Glomerular visceral epithelial cell (primary cell): ENCODE measurements around the gene MICALL1.
"Not testable (repeated sequence)": the region's sequence is repeated elsewhere in the genome, so short reads cannot be mapped to it uniquely, and the experiment has no call there.

ENCODE experiments used
- DNase-seq: peaks from one replicate; pipeline ENCODE4 v3.0.0-alpha.2; 2016; ENCODE audit errors: extremely low spot score

The MICALL1 gene

DNA sequence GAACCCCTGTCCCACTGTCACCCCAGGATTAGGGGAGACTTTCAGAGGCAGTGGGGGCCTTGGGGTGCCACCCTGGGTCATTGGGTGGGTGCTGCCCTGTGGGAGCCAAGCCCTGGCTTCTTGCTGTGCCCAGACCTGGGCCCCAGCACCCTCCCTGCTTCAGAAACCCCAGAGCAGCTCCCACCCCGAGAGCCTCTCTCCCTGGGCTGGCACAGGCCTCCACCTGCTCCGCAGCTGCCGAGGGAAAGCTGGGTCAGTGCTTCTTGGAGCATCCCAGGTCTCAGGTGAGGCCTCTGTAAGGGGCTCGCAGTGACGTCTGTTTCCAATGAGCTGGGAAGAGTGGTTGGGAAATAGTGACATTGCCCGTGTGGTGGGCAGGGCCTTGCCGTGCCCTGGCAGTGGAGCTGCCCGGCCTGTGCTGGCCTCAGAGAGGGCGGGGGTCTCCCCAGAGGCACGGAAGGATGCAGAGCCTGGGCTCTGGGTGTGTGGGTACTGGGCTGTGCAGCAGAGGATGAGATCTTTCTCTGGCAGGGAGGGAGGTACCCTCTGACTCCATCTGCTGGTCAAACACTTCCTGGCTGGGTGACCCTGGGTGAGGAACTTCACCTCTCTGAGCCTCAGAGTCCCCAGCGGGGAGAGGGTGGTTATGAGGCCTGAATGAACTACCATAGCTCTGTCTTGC lies 24.3 kb downstream of the MICALL1 start:
- no peak for DNase-seq

GRCh38 chr22:37930952-37931440 lies 24.9 kb downstream of the MICALL1 start:
- DNase-seq = peak; percentile 11

DNA sequence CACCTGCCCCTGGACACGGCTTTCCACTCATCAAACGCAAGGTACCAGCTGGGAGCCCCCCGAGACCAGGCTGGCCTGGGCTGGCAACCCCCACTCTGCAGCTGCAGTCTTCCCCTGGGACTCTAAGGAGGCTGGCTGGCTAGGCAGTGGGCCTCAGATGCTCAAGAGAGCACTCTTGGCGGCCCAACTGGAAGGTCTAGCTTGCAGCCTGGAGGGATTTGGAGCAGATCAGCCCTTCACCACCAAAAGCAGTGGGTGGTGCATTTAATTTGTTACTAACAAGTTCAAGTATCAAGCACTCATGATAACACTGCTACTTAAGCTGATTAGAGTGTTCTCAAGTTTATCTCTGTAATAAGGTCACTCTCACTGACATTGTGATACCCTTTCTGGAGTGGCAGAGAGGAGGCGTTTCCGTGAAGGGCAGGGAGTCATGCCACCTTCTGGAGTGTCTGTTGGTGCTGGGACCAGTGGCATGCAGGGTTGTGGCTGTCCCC lies 25.8 kb downstream of the MICALL1 start:
- DNase-seq = no peak

DNA sequence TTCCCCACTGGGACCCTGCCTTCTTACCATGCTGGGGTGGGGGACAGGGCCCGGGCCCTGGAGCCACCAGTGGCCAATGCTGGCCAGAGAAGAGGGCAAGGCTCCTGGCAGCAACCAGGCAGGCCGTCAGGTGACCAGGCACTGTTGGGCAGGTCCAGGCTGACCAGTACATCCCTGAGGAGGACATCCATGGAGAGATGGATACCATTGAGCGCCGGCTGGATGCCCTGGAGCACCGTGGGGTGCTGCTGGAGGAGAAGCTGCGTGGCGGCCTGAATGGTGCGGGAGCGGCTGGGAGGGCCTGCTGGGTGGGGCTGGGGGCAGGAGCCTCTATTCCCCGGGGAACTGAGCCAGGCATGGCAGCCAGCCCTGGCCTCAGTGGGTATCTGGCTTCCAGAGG lies 26.3 kb downstream of the MICALL1 start:
- no peak for DNase-seq

DNA sequence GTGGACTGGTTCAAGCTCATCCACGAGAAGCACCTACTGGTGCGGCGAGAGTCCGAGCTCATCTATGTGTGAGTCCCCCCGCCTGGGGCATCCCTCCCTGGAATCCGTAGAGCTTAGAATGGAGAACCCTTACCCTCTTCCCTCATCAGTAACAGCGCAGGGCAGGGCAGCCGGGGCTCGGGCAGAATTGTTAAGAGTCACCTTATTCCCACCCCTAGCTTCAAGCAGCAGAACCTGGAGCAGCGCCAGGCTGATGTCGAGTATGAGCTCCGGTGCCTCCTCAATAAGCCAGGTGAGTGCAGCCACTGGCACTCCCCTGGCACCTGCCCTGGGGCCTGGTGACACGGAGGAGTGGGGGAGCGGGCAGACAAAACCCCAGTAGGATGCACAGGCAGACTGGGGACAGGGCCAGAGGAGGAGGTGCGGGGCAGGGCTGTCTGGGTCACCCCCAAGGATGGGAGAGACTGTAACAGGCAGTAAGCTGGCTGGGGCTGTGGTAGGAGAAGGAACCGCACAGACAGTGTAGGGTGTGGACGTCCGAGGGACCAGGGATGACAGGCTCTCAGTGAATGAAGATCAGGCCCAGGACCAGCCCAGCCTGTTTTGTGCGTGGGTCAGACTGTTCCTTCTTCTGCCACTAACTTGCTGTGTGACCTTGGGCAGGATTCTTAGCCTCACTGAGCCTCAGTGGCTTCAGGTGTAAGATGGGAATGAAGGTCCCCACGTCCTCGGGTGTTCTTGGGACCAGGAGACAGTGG lies 26.9 kb downstream of the MICALL1 start:
- DNase-seq = no peak

GRCh38 chr22:37933711-37934376 lies 27.7 kb downstream of the MICALL1 start:
- peak; percentile 92 for DNase-seq

- no peak for DNase-seq
Measured at GRCh38 chr22:37940698-37941376, 34.7 kb downstream of the MICALL1 start.

- no peak for DNase-seq
Measured at GRCh38 chr22:37942133-37942532, 36.0 kb downstream of the MICALL1 start.

GRCh38 chr22:37943136-37943824 lies 37.2 kb downstream of the MICALL1 start:
- DNase-seq = no peak

DNA sequence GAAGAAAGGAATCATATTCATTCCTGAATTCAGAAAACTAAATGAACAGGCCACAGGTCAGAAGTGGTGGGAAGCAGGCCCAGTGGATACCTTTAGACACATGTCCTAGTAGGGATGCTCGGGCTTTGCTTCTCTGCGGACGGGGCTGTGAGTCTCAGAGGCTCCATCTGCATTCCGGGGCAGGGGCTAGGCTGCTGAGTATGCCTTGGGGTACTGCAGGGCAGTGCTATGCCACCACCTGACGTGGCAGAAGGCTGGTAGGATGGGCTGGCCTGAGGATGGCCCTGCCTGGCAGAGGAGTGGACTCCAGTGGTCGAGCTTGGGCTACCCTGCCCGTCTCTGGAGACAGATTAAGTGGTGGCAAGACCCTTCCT lies 37.7 kb downstream of the MICALL1 start:
- DNase-seq = no peak

GRCh38 chr22:37944423-37944822 lies 38.3 kb downstream of the MICALL1 start:
- DNase-seq = not testable (repeated sequence)

- DNase-seq = not testable (repeated sequence)
Measured at GRCh38 chr22:37947142-37947795, 41.2 kb downstream of the MICALL1 start.

- DNase-seq = no peak
Measured at GRCh38 chr22:37951305-37951704, 45.2 kb downstream of the MICALL1 start.

DNA sequence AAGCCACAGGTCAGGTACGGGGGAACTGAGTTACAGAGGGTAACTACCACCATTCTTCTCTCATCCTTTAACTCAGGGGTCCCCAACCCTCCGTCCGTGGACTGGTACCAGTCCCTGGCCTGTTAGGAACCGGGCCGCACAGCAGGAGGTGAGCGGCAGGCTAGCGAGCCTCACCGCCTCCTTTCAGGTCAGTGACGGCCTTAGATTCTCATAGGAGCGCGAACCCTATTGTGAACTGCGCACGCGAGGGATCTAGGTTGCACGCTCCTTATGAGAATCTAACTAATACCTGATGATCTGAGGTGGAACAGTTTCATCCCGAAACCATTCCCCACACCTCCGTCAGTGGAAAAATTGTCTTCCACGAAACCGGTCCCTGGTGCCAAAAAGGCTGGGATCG lies 46.5 kb downstream of the MICALL1 start:
- not testable (repeated sequence) for DNase-seq

GRCh38 chr22:37953062-37953436 lies 47.0 kb downstream of the MICALL1 start:
- no peak for DNase-seq

DNA sequence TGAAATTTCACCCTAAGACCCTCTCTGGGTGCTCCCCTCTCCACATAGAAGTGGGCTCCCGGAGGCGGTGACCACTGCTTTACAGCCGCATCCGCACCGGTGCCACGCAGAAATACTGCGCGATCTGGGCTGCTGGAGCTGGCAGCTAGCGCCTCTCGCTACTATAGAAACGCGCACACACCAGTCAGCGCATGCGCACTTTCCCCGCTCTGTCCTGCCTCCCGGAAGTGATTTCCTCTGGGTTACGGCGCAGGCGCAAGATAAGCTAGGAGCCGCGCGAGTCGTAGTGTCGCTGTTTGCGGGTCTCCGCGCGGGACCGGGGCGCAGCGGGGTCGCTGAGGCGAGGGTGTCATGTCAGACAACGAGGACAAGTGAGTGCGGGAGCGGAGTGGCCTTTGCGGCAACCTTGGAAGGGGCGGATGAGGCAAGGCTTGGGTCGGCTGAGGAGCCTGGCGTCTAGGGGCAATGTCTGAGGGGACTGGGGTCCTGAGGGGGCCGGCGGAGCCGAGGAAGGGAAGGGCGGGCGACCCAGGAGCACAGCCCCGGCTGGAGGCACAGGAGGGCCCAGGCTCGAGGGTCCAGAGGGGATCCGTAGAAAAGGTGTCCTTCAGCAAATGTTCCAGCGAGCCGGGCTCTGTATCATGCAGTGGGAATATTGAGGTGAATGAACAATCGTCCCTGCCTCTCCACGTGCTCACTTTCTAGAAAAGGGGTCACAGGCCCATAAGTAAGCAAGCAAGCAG lies 47.5 kb downstream of the MICALL1 start, which contains the start of the genes C22orf23 and POLR2F:
C22orf23 (minus strand) TSS at position 165 of the 743 bp plus-strand sequence. CDS start 452 bp downstream, outside the sequence.
POLR2F (plus strand) TSS at position 263 of the 743 bp plus-strand sequence; CDS start at position 352, 89 bp downstream.
- DNase-seq = peak; percentile 93

- no peak for DNase-seq
Measured at GRCh38 chr22:37954686-37955085, 48.6 kb downstream of the MICALL1 start.

GRCh38 chr22:37955825-37956397 lies 49.8 kb downstream of the MICALL1 start:
- not testable (repeated sequence) for DNase-seq

GRCh38 chr22:37957232-37957631 lies 51.1 kb downstream of the MICALL1 start:
- DNase-seq = no peak
